ENCODE data around the gene GYG2. TPM values are rescaled to one million over a fixed set of nuclear protein-coding genes. Genes with fewer than 3 reads are reported as not detected.

GYG2 gene
- total RNA-seq, 1 donor from 2014 or later: 7.8 TPM

DNA sequence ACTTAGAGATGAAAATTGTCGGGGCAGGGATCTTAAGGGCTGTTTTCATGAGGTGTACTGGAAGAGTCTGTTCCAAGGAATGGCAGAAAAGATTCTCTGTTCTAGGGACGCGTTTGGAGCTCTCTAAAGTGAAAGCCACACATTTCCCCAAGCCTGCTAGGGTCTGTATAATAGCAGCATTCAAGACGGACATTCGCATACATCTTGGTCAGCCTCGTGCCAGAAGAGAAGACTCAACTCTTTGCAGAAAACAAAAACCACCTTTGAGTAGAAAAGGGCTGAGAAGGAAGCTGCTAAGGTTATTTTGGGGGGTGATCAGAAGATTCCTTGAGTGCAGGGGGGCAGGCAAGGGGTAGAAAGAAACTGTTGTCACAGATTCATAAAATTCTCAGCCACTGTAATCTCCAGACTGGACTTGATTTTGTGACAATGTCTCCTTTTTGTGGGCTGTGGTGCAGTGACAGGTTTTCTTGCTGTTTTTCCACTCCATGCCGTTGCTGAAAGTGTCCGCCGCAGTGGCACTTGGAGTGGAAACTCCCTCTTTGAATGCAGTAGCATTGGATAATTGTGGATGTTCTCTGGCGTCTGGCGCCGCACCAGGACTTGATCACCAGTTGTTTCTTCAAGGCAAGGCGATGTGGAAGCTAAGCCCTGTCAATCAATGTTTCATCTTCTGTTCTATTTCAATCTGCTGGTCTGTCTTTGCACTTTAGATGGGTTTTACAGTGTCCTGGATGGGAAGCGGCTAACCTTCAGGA is 2.9 kb downstream of the GYG2 start:
- no peak overlapping the region for H3K4me3 ChIP-seq (ENCODE audit: low read length in 3 of 3)
- H3K9me3 ChIP-seq (ENCODE audit: control insufficient read depth in 3 of 3, low read length in 3 of 3): no peaks in the 10 kb centered on the region
- peaks cover 4 to 22% (median 7%) of the 10 kb centered on the region in 3 donors for H3K27me3 ChIP-seq (ENCODE audit: control insufficient read depth in 3 of 3, insufficient read depth in 3 of 3, low read length in 3 of 3)
- H3K27ac ChIP-seq (ENCODE audit: low read depth, low read length): no peak overlapping the region
- H3K36me3 ChIP-seq (ENCODE audit: control insufficient read depth in 3 of 3, insufficient read depth in 3 of 3, low read length in 3 of 3): no peaks in the 10 kb centered on the region
- no peaks in the 10 kb centered on the region for H3K4me1 ChIP-seq (ENCODE audit: control insufficient read depth in 3 of 3, insufficient read depth in 3 of 3, low read length in 3 of 3)
- H3K9ac ChIP-seq (ENCODE audit: low read depth in 1 of 3, low read length in 3 of 3): no peak overlapping the region

DNA sequence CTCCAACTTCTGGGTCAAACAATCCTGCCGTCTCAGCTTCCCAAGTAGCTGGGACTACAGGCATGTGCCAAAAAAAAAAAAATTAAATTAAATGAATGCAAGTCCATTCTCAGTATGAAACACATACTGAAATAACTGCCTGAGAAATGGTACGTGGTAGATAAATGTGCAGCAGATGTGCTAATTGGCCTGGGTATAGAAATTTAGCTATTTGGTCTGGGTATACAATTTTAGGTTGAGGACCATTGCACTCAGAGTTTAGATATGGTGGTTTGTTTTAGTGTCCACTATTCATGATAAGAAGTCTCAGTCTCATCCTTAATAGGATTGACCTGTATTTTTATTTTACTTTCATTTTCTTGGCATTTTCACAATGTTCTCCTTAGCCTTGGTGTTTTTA is 9.2 kb downstream of the GYG2 start:
- H3K9ac ChIP-seq (ENCODE audit: low read depth in 1 of 3, low read length in 3 of 3): no peak overlapping the region
- H3K27ac ChIP-seq (ENCODE audit: low read depth, low read length): no peak overlapping the region
- H3K9me3 ChIP-seq (ENCODE audit: control insufficient read depth in 3 of 3, low read length in 3 of 3): no peaks in the 10 kb centered on the region
- H3K27me3 ChIP-seq (ENCODE audit: control insufficient read depth in 3 of 3, insufficient read depth in 3 of 3, low read length in 3 of 3): no peaks in the 10 kb centered on the region
- no peaks in the 10 kb centered on the region for H3K4me1 ChIP-seq (ENCODE audit: control insufficient read depth in 3 of 3, insufficient read depth in 3 of 3, low read length in 3 of 3)
- no peak overlapping the region for H3K4me3 ChIP-seq (ENCODE audit: low read length in 3 of 3)
- no peaks in the 10 kb centered on the region for H3K36me3 ChIP-seq (ENCODE audit: control insufficient read depth in 3 of 3, insufficient read depth in 3 of 3, low read length in 3 of 3)

DNA sequence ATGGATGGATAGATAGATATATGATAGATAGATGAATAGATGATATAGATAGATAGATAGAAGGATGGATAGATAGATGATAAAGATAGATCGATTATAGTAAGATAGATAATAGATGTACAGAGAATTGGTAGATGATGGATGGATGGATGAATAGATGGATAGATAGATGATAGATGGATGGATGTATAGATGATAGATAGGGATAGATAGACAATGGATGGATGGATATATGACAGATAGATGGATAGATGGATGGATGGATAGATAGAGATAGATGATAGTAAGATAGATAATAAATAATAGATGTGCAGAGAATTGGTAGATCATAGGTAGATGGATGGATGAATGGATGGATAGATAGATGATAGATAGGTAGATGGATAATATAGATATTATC is 12.2 kb downstream of the GYG2 start:
- H3K9me3 ChIP-seq (ENCODE audit: control insufficient read depth in 3 of 3, low read length in 3 of 3): no peaks in the 10 kb centered on the region
- no peaks in the 10 kb centered on the region for H3K4me1 ChIP-seq (ENCODE audit: control insufficient read depth in 3 of 3, insufficient read depth in 3 of 3, low read length in 3 of 3)

DNA sequence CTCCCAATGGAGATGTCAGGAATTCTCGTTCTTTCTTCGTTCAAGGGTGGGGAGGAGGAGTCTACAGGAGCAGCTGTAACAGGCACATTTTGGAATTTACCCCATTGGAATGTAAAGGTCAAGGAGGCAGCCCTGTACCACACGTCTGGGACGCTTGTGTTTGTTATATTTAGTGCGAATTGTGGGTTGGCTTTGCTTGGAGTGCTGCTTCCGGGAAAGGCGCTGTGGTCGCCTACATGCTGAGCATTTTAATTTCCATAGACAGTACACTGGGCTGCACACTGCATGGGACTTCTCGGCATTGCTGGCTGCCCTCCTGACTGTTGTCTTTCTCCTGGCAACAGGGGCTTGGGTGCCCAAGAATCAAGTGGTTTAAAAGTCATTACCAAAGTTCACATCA is 12.8 kb downstream of the GYG2 start:
- H3K27ac ChIP-seq (ENCODE audit: low read depth, low read length): no peak overlapping the region
- no peaks in the 10 kb centered on the region for H3K36me3 ChIP-seq (ENCODE audit: control insufficient read depth in 3 of 3, insufficient read depth in 3 of 3, low read length in 3 of 3)
- H3K4me3 ChIP-seq (ENCODE audit: low read length in 3 of 3): no peak overlapping the region
- H3K9ac ChIP-seq (ENCODE audit: low read depth in 1 of 3, low read length in 3 of 3): no peak overlapping the region
- H3K27me3 ChIP-seq (ENCODE audit: control insufficient read depth in 3 of 3, insufficient read depth in 3 of 3, low read length in 3 of 3): no peaks in the 10 kb centered on the region
- H3K9me3 ChIP-seq (ENCODE audit: control insufficient read depth in 3 of 3, low read length in 3 of 3): no peaks in the 10 kb centered on the region
- H3K4me1 ChIP-seq (ENCODE audit: control insufficient read depth in 3 of 3, insufficient read depth in 3 of 3, low read length in 3 of 3): no peaks in the 10 kb centered on the region

More for the DNA sequence above, 12.2 kb downstream of the GYG2 start:
- Histone ChIP-seq H3K27ac (ENCODE audit: low read depth, low read length) (no peak overlapping the region), H3K27me3 (ENCODE audit: control insufficient read depth in 3 of 3, insufficient read depth in 3 of 3, low read length in 3 of 3) (no peaks in the 10 kb centered on the region), H3K9ac (ENCODE audit: low read depth in 1 of 3, low read length in 3 of 3) (no peak overlapping the region), H3K4me3 (ENCODE audit: low read length in 3 of 3) (no peak overlapping the region), H3K36me3 (ENCODE audit: control insufficient read depth in 3 of 3, insufficient read depth in 3 of 3, low read length in 3 of 3) (no peaks in the 10 kb centered on the region)

DNA sequence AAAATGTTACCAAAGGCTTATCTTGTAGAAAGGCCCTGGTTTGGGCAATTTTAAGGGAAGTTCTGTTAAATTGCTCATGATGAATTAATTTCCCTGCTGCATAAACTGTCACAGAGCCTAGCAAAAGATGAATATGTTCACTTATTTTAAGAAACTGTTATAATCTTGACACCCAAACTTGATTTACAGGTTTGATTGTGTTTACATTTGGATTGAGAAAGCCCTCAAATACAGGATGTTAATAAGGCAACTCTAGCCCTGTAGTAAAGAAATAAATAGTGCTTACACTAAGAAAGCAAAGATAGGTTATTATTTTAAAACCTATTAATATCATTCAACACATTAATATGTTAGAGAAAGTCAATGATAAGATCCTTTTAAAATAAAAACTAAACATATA is 18.3 kb downstream of the GYG2 start:
- H3K4me3 ChIP-seq (ENCODE audit: low read length in 3 of 3): no peak overlapping the region
- H3K27ac ChIP-seq (ENCODE audit: low read depth, low read length): no peak overlapping the region
- no peaks in the 10 kb centered on the region for H3K9me3 ChIP-seq (ENCODE audit: control insufficient read depth in 3 of 3, low read length in 3 of 3)
- no peaks in the 10 kb centered on the region for H3K36me3 ChIP-seq (ENCODE audit: control insufficient read depth in 3 of 3, insufficient read depth in 3 of 3, low read length in 3 of 3)
- H3K4me1 ChIP-seq (ENCODE audit: control insufficient read depth in 3 of 3, insufficient read depth in 3 of 3, low read length in 3 of 3): no peaks in the 10 kb centered on the region
- no peaks in the 10 kb centered on the region for H3K27me3 ChIP-seq (ENCODE audit: control insufficient read depth in 3 of 3, insufficient read depth in 3 of 3, low read length in 3 of 3)
- no peak overlapping the region for H3K9ac ChIP-seq (ENCODE audit: low read depth in 1 of 3, low read length in 3 of 3)

DNA sequence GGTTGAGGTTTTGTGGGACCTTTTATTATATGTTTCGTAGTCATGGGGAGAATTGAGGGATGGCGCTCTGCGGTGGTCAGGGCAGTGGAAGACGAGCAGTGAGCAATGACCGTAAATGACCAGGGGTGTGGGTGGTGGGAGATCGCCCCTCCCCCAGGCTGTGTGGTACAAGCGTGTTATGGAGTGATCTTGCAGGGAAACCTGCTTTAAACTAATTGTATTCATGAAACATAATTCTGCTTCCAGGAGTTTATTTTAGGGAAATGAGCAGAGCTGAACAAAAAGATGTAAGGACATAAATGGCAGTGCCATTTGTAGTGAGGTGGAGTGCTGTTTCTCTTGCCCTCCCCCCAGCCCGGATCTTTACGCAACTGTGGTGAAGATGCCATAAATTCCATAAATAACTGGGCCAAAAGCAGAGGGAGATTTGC is 20.2 kb downstream of the GYG2 start:
- H3K9me3 ChIP-seq (ENCODE audit: control insufficient read depth in 3 of 3, low read length in 3 of 3): no peaks in the 10 kb centered on the region
- no peaks in the 10 kb centered on the region for H3K27me3 ChIP-seq (ENCODE audit: control insufficient read depth in 3 of 3, insufficient read depth in 3 of 3, low read length in 3 of 3)
- H3K27ac ChIP-seq (ENCODE audit: low read depth, low read length): no peak overlapping the region
- no peak overlapping the region for H3K9ac ChIP-seq (ENCODE audit: low read depth in 1 of 3, low read length in 3 of 3)
- no peaks in the 10 kb centered on the region for H3K36me3 ChIP-seq (ENCODE audit: control insufficient read depth in 3 of 3, insufficient read depth in 3 of 3, low read length in 3 of 3)
- H3K4me3 ChIP-seq (ENCODE audit: low read length in 3 of 3): no peak overlapping the region
- no peaks in the 10 kb centered on the region for H3K4me1 ChIP-seq (ENCODE audit: control insufficient read depth in 3 of 3, insufficient read depth in 3 of 3, low read length in 3 of 3)

DNA sequence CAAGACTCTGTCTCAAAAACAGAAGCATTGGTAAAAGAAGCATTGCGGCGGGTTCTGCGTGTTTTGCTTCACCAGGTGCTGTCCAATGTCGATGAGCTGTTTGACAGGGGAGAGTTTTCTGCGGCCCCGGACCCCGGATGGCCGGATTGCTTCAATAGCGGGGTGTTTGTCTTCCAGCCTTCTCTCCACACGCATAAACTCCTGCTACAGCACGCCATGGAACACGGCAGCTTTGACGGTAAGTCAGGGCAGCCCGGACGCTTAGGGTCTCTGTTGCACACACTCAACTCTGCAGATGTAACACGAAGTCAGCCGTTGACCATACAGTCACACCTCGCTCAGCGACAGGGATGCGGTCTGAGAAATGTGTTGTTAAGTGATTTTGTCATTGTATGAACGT is 26.2 kb downstream of the GYG2 start:
- no peak overlapping the region for H3K27ac ChIP-seq (ENCODE audit: low read depth, low read length)
- H3K4me3 ChIP-seq (ENCODE audit: low read length in 3 of 3): no peak overlapping the region
- no peaks in the 10 kb centered on the region for H3K4me1 ChIP-seq (ENCODE audit: control insufficient read depth in 3 of 3, insufficient read depth in 3 of 3, low read length in 3 of 3)
- H3K36me3 ChIP-seq (ENCODE audit: control insufficient read depth in 3 of 3, insufficient read depth in 3 of 3, low read length in 3 of 3): no peaks in the 10 kb centered on the region
- H3K9me3 ChIP-seq (ENCODE audit: control insufficient read depth in 3 of 3, low read length in 3 of 3): peaks cover 0 to 4% (median 0%) of the 10 kb centered on the region in 3 donors
- no peaks in the 10 kb centered on the region for H3K27me3 ChIP-seq (ENCODE audit: control insufficient read depth in 3 of 3, insufficient read depth in 3 of 3, low read length in 3 of 3)
- H3K9ac ChIP-seq (ENCODE audit: low read depth in 1 of 3, low read length in 3 of 3): no peak overlapping the region

DNA sequence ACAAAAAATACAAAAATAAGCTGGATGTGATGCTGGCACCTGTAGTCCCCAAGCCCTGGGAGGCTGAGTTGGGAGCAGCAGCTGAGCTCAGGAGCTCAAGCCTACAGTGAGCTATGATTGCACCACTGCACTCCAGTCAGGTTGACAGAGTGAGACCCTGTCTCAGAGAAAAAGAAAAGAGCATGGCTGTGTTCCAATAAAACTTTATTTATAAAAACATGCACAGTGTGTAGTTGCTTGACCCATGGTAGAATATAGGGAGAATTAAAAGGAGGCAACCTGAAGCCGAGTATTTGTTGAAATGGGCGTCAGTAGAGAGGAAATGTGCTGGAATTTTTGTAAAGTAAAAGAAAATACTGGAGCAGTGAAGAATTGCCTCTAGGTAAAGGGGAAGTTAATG is 27.0 kb downstream of the GYG2 start:
- Histone ChIP-seq H3K27me3 (ENCODE audit: control insufficient read depth in 3 of 3, insufficient read depth in 3 of 3, low read length in 3 of 3) (no peaks in the 10 kb centered on the region), H3K27ac (ENCODE audit: low read depth, low read length) (no peak overlapping the region), H3K4me1 (ENCODE audit: control insufficient read depth in 3 of 3, insufficient read depth in 3 of 3, low read length in 3 of 3) (no peaks in the 10 kb centered on the region), H3K9ac (ENCODE audit: low read depth in 1 of 3, low read length in 3 of 3) (no peak overlapping the region), H3K9me3 (ENCODE audit: control insufficient read depth in 3 of 3, low read length in 3 of 3) (peaks cover 0 to 4% (median 0%) of the 10 kb centered on the region in 3 donors), H3K36me3 (ENCODE audit: control insufficient read depth in 3 of 3, insufficient read depth in 3 of 3, low read length in 3 of 3) (no peaks in the 10 kb centered on the region), H3K4me3 (ENCODE audit: low read length in 3 of 3) (no peak overlapping the region)

DNA sequence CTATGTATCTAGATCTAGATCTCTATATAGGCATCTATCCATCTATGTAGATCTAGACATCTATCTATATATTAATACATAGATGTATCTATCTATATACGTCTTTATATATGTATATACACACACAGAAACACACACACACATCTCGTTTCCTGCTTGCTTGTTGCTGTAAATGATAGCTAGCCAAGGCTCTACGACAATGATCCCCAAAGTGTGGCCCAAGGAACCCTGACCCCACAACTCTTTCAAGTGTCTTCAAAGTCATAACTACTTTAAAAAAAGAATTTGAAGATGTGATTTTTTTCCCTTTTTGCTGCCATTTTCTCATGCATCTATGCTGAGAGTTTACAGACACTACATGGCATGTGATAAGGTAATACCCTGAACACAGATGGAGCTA is 28.8 kb downstream of the GYG2 start:
- H3K36me3 ChIP-seq (ENCODE audit: control insufficient read depth in 3 of 3, insufficient read depth in 3 of 3, low read length in 3 of 3): no peaks in the 10 kb centered on the region
- H3K4me3 ChIP-seq (ENCODE audit: low read length in 3 of 3): no peak overlapping the region
- H3K27ac ChIP-seq (ENCODE audit: low read depth, low read length): no peak overlapping the region
- no peak overlapping the region for H3K9ac ChIP-seq (ENCODE audit: low read depth in 1 of 3, low read length in 3 of 3)
- H3K9me3 ChIP-seq (ENCODE audit: control insufficient read depth in 3 of 3, low read length in 3 of 3): peaks cover 0 to 4% (median 0%) of the 10 kb centered on the region in 3 donors
- no peaks in the 10 kb centered on the region for H3K27me3 ChIP-seq (ENCODE audit: control insufficient read depth in 3 of 3, insufficient read depth in 3 of 3, low read length in 3 of 3)
- H3K4me1 ChIP-seq (ENCODE audit: control insufficient read depth in 3 of 3, insufficient read depth in 3 of 3, low read length in 3 of 3): no peaks in the 10 kb centered on the region

DNA sequence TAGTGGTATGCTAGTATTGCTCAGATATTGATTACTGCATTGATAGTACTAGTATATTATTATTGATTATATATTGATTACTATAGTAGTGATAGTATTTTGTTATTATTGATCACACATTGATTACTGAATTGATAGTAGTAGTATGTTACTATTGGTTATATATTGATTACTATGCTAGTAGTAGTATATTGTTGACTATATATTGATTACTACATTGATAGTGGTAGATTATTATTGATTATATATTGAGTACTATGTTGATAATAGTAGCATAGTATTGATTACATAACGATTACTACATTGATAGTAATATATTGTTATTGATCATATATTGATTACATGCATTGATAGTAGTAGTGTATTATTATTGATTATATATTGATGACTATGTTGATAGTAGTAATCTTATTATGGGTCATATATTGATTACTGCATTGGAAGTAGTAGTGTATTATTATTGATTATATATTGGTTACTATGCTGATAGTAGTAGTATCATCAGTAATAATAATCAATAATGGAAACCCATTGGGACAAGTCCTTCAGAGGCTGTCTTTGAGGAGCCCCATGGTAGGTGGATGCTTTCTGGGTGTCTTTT is 30.6 kb downstream of the GYG2 start:
- Histone ChIP-seq H3K27ac (ENCODE audit: low read depth, low read length) (no peak overlapping the region), H3K36me3 (ENCODE audit: control insufficient read depth in 3 of 3, insufficient read depth in 3 of 3, low read length in 3 of 3) (no peaks in the 10 kb centered on the region), H3K9me3 (ENCODE audit: control insufficient read depth in 3 of 3, low read length in 3 of 3) (peaks cover 0 to 4% (median 0%) of the 10 kb centered on the region in 3 donors), H3K27me3 (ENCODE audit: control insufficient read depth in 3 of 3, insufficient read depth in 3 of 3, low read length in 3 of 3) (no peaks in the 10 kb centered on the region), H3K9ac (ENCODE audit: low read depth in 1 of 3, low read length in 3 of 3) (no peak overlapping the region), H3K4me3 (ENCODE audit: low read length in 3 of 3) (no peak overlapping the region), H3K4me1 (ENCODE audit: control insufficient read depth in 3 of 3, insufficient read depth in 3 of 3, low read length in 3 of 3) (no peaks in the 10 kb centered on the region)

All from skeletal muscle tissue (tissue), 4 donors.